PC-9 (cell line): Measurements from ENCODE around the gene TEX13D. TPM values are rescaled to one million over a fixed set of nuclear protein-coding genes. Genes with fewer than 3 reads are reported as not detected.

Experiments used
- BruUV-seq: library from RNA; stranded (reverse); fragments of 400-500 nt; replicated peaks from 2 replicates; lab custom pipeline; 2021; lab: Mats Ljungman, UMichigan
- CTCF ChIA-PET: fragments of 300-600 bp; sonication (Branson Sonifier 250); formaldehyde crosslinking; loops from one replicate; lab custom pipeline; 2022; ENCODE audit warnings: antibody characterized with exemption; lab: Charles Lee
- POLR2A ChIA-PET: fragments of 300-600 bp; sonication (Branson Sonifier 250); formaldehyde crosslinking; loops from one replicate; lab custom pipeline; 2022; ENCODE audit warnings: antibody characterized with exemption; ENCODE audit not compliant: unreplicated experiment; lab: Charles Lee
- DNase-seq, 2 experiments: peaks; one replicate each; pipeline versions ENCODE4 v3.0.0 to v3.0.0-alpha.2; 2015 to 2022; ENCODE audit warnings: mixed read lengths in 1 of 2
- H2AFZ ChIP-seq: fragments of 200-600 bp; sonication (generic); 2 replicates; pipeline ENCODE4 v1.8.1; 2017; ENCODE audit warnings: antibody characterized with exemption
- H3F3A ChIP-seq: fragments of 200-600 bp; sonication (generic); 2 replicates; pipeline ENCODE4 v1.8.1; 2017; ENCODE audit warnings: antibody characterized with exemption, mild to moderate bottlenecking, low read depth; ENCODE audit not compliant: insufficient read depth
- H3K27ac ChIP-seq: fragments of 200-600 bp; sonication (generic); 2 replicates; pipeline ENCODE4 v1.6.1; 2016; ENCODE audit warnings: mixed run types
- H3K27me3 ChIP-seq: fragments of 200-600 bp; sonication (generic); 2 replicates; pipeline ENCODE4 v1.6.1; 2016; ENCODE audit warnings: low read depth, mixed run types; ENCODE audit not compliant: insufficient read depth
- H3K36me3 ChIP-seq: fragments of 200-600 bp; sonication (generic); 2 replicates; pipeline ENCODE4 v1.6.1; 2016; ENCODE audit warnings: low read depth, mixed run types
- H3K4me1 ChIP-seq: fragments of 200-600 bp; sonication (generic); replicated peaks from 2 replicates; pipeline ENCODE4 v1.6.1; 2016; ENCODE audit warnings: mixed run types; ENCODE audit not compliant: insufficient read depth
- H3K4me2 ChIP-seq: fragments of 200-600 bp; sonication (generic); 2 replicates; pipeline ENCODE4 v1.6.1; 2017; ENCODE audit warnings: mixed run types
- H3K4me3 ChIP-seq: fragments of 200-600 bp; sonication (generic); 2 replicates; pipeline ENCODE4 v1.6.1; 2016; ENCODE audit warnings: mixed run types
- H3K79me2 ChIP-seq: fragments of 200-600 bp; sonication (generic); 2 replicates; pipeline ENCODE4 v1.6.1; 2017; ENCODE audit warnings: low read depth, mixed run types
- H3K9me2 ChIP-seq: fragments of 200-600 bp; sonication (generic); 2 replicates; pipeline ENCODE4 v1.8.1; 2017; ENCODE audit warnings: mild to moderate bottlenecking; ENCODE audit not compliant: insufficient read depth
- H3K9me3 ChIP-seq: fragments of 200-600 bp; sonication (generic); 2 replicates; pipeline ENCODE4 v1.8.1; 2016; ENCODE audit warnings: low read depth; ENCODE audit not compliant: insufficient read depth
- H4K20me1 ChIP-seq: fragments of 200-600 bp; sonication (generic); 2 replicates; pipeline ENCODE4 v1.8.1; 2017; ENCODE audit not compliant: insufficient read depth
- EZH2 ChIP-seq: fragments of 200-600 bp; sonication (generic); IDR thresholded peaks from 2 replicates; pipeline ENCODE4 v1.8.0; 2017; ENCODE audit warnings: antibody characterized with exemption, low read depth
- intact Hi-C: fragments of 100-400 bp; cut with micrococcal nuclease; formaldehyde crosslinking; loops from one replicate; pipeline ENCODE4 v1.10.0; 2022; ENCODE audit not compliant: unreplicated experiment
- total RNA-seq: library from RNA; stranded (reverse); gene quantifications from 2 replicates; pipeline ENCODE4 v1.2.3, GENCODE V29; 2021
- TF ChIP-seq, protein P1 (sequence below): fragments of 200-600 bp; sonication (generic); conservative IDR thresholded peaks from 2 replicates; pipeline ENCODE4 v1.6.1; 2017; ENCODE audit warnings: mixed run types, antibody characterized with exemption, mild to moderate bottlenecking, moderate library complexity

Gene TEX13D
- total RNA-seq, 1 experiment from 2014 or later = not detected

DNA sequence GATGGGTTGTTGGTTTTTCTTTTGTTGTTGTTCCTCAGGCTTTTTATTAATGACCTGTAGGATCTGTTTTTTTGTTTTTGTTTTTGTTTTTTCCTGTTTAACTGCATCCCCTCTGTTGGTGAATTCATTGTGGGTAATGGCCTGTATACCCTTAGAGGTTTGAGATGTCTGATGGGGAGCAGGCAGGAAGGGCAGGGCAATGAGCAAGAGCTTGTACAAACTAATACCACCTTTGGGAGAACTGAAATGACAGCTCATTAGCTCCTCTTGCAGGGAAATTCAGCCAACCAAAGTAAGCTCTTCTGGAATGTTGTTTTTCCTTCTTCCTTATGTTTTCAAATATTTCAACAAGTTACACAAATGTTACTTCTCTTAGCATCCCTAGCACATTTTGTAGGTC, 37.3 kb downstream of the TEX13D start:
- H3K9me3 ChIP-seq = no peaks in the 10 kb centered on the region
- no peaks in the 10 kb centered on the region for H3K36me3 ChIP-seq
- no TSS peak for BruUV-seq
- H3K27ac ChIP-seq = no peak overlapping the region
- no peak overlapping the region for H2AFZ ChIP-seq
- no peaks in the 10 kb centered on the region for H3K9me2 ChIP-seq
- H3K79me2 ChIP-seq = no peaks in the 10 kb centered on the region
- H3K4me1 ChIP-seq = no peaks in the 10 kb centered on the region
- ChIA-PET POLR2A (no interaction called here), CTCF (no interaction called here)
- no peaks in the 10 kb centered on the region for H3K27me3 ChIP-seq
- H3F3A ChIP-seq = no peaks in the 10 kb centered on the region
- intact Hi-C loops = no loop called here
- no peak overlapping the region for H3K4me2 ChIP-seq
- no peaks in the 10 kb centered on the region for H4K20me1 ChIP-seq
- H3K4me3 ChIP-seq = no peak overlapping the region
- no peak for DNase-seq
- TF ChIP-seq, protein P1, sequence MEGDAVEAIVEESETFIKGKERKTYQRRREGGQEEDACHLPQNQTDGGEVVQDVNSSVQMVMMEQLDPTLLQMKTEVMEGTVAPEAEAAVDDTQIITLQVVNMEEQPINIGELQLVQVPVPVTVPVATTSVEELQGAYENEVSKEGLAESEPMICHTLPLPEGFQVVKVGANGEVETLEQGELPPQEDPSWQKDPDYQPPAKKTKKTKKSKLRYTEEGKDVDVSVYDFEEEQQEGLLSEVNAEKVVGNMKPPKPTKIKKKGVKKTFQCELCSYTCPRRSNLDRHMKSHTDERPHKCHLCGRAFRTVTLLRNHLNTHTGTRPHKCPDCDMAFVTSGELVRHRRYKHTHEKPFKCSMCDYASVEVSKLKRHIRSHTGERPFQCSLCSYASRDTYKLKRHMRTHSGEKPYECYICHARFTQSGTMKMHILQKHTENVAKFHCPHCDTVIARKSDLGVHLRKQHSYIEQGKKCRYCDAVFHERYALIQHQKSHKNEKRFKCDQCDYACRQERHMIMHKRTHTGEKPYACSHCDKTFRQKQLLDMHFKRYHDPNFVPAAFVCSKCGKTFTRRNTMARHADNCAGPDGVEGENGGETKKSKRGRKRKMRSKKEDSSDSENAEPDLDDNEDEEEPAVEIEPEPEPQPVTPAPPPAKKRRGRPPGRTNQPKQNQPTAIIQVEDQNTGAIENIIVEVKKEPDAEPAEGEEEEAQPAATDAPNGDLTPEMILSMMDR = no peak
- TF ChIP-seq EZH2 = no peak

DNA sequence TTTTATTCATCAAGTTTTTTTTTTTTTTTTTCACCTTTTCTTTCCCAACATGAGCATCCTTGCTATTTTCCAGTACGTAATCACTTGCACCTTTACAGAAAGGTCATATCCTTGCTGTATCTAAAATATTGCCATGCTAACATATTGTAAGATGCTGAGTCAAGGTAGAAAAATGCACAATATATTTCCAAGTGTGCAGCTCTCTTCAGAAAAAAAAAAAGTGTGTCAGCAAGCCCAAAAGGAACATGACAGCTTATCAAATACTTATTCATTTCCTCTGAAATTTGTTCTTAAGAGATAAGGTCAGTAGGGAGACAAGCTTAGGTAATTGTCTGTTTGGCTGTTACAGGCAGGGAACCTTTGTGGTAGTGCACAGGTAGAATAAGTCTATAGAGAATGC, 40.9 kb downstream of the TEX13D start:
- Histone ChIP-seq H2AFZ (no peak overlapping the region), H3K4me2 (no peak overlapping the region), H3K27ac (no peak overlapping the region), H3K79me2 (no peaks in the 10 kb centered on the region), H4K20me1 (no peaks in the 10 kb centered on the region), H3K9me3 (no peaks in the 10 kb centered on the region), H3K4me3 (no peak overlapping the region), H3K27me3 (no peaks in the 10 kb centered on the region), H3K36me3 (no peaks in the 10 kb centered on the region), H3F3A (no peaks in the 10 kb centered on the region), H3K9me2 (no peaks in the 10 kb centered on the region), H3K4me1 (no peaks in the 10 kb centered on the region)
- intact Hi-C loops = no loop called here
- TF ChIP-seq, protein P1 = no peak
- no peak for TF ChIP-seq EZH2
- CTCF ChIA-PET = no interaction called here
- no TSS peak for BruUV-seq
- no peak for DNase-seq
- POLR2A ChIA-PET = no interaction called here

DNA sequence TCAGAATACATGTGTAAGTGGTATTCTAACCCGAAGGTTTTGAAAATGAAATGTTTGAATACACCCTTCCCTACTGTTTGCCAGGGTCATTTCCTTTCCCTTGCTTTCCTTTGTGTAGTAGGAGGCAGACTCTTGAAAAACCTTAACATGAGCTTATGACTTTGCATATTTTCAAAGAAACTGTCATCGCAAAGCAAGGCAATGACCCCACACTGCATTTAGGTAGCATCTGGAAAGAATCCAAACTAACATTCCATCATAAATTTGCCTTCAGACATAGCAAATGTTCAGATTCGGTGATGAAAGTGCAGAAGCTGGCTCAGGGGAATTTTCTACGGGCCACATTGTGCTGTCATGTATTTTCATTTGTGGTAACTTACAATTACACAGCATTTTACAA, 46.2 kb downstream of the TEX13D start:
- ChIA-PET POLR2A (no interaction called here), CTCF (interaction anchor here (0.5 kb wide), 1 partner anchor 402 kb away, joined by 3 read pairs; no protein-coding TSS in a partner anchor)
- intact Hi-C loops = no loop called here
- H2AFZ ChIP-seq = no peak overlapping the region
- no peaks in the 10 kb centered on the region for H3K79me2 ChIP-seq
- no peaks in the 10 kb centered on the region for H3K36me3 ChIP-seq
- BruUV-seq = no TSS peak
- no peaks in the 10 kb centered on the region for H3K9me2 ChIP-seq
- no peaks in the 10 kb centered on the region for H4K20me1 ChIP-seq
- H3K4me2 ChIP-seq = no peak overlapping the region
- no peak overlapping the region for H3K4me3 ChIP-seq
- TF ChIP-seq, protein P1 = no peak
- no peak for TF ChIP-seq EZH2
- no peaks in the 10 kb centered on the region for H3K9me3 ChIP-seq
- no peaks in the 10 kb centered on the region for H3K27me3 ChIP-seq
- no peak for DNase-seq
- H3K4me1 ChIP-seq = no peaks in the 10 kb centered on the region
- H3K27ac ChIP-seq = no peak overlapping the region
- H3F3A ChIP-seq = no peaks in the 10 kb centered on the region
